Embryonic facial prominence (tissue), 1 donor: Measurements from ENCODE around the gene MICALL1.

Source experiments
- DNase-seq: peaks from one replicate; pipeline ENCODE4 v3.0.0-alpha.2; 2016; ENCODE audit errors: extremely low spot score

The MICALL1 gene

DNA sequence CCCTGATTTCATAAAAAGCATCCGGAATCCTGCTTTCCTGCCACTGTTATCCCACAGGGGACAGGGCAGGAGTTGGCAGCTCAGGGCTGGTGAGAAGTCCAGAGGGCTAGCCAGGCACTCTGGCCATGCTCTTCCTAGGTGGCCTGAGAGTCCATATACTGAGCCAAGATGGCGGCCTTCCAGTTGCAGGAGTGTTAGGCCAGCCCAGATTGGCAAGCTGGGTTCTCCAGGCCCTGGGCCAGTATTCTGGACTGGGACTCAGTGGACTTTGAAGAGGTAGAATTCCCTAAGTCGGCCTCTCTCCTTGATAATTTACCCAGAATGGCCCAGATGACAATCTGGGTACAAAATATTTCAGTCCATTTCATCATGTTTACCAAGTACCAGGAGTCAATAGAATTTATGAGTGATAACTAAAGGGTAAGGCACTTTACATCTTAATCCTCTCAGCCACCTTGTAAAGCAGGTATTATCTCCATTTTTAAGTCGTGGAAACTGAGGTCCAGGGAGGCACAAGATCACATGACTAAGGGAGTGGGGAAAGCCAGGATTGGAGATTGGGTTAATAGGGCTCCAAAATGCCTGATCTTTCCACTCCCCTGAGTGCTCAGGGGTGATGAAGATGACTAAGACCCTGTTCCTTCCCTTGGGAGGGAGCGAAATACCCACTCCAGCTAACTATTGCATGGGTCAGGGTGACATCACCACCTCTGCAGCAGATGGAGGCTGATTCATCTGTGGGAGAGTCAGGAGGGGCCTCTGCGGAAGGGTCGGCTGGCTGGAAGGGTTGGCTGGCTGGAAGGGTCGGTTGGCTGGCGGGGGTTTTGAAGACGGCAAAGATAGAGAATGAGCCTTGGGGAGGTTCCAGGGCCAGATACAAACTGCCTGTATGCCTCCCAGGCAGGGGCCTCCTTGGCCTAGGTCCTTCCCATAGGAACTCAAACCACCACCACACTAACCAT lies 1.2 kb upstream of the MICALL1 start:
- no peak for DNase-seq

DNA sequence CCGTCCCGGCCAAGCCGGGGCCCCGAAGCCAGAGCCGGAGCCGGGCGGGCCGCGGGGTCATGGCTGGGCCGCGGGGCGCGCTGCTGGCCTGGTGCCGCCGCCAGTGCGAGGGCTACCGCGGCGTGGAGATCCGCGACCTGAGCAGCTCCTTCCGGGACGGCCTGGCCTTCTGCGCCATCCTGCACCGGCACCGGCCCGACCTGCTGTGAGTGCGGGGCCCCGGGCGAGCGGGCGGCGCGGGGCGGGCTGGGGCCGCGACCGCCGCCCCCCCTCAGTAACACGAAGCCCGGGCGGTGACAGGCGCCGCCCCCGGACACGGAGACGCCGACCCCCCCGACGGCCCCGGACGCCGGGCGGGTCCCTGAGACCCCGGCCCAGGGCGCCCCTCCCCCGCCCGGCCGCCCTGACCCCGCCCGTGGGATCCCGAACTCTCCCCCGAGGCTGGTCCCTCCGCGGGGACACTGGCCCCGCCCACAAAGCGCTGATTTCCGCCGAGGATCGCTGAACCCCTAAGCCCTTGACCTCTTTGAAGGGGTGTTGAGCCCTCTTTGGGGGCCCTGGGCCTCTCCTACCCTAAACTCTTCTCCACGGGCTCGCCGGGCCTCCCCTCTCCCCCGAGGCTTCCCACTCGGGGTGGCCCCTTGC lies 389 bp downstream of the MICALL1 start:
- DNase-seq = no peak

DNA sequence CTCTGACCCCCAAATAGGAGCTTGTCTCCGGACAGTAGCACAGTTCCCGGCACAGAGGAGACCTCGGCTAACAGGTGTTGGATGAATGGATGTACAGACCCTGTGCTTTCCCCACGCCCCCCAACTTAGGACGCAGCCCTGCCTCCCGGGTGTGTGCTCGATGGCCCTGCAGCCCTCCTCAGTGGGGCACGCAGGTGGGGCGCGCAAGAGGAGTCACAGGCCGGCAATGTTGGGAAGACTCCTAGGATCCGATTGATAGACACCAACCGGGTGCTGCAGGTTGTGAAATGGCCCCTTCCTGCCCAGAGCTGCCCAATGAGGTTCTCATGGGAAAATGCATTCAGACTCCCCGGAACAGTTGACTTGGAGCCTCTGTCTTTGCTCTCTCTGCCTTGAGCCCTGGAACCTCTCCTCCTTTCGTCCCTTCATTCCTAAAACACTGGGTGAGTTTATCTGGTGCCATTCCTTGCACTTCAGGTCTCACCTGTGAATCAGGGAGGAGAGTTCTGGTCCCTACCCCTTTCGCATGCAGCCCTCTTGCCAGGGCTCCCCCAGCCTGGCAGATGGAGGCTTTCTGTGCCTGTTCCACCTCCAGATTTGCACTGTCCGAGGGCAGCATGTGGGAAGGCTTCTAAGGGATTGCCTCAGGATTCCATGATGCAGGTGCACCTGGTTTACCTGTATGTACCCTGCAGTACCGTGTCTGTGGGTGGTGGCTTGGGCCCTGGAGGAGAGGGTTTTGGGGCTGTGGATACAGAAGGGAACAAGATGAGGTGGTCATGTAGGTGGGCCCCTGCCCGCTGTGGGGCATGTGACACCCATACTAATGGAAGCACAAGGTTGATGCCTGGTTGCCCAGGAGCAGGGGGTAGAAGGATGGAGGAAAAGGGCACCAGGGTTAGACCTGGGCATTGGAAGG lies 1.2 kb downstream of the MICALL1 start:
- no peak for DNase-seq

DNA sequence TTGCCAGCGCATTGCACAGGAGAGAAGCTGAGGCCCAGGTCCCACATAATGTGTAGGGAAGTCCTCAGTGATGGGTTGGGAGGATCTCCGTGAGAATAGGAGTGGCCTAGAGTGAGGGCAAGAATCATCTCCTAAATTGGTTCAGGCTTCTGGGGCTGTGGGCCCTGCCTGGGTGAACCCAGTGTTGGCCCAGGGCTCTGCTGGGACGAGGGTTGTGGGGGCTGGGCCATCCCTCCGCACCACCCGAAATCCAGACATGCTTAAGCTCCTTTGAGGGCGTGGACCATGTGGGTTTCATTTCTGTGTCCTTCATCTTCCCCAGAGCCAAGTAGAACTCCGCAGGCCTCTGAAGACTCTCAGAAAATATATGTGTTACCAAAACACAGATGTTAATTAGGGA lies 3.7 kb downstream of the MICALL1 start:
- DNase-seq = no peak

DNA sequence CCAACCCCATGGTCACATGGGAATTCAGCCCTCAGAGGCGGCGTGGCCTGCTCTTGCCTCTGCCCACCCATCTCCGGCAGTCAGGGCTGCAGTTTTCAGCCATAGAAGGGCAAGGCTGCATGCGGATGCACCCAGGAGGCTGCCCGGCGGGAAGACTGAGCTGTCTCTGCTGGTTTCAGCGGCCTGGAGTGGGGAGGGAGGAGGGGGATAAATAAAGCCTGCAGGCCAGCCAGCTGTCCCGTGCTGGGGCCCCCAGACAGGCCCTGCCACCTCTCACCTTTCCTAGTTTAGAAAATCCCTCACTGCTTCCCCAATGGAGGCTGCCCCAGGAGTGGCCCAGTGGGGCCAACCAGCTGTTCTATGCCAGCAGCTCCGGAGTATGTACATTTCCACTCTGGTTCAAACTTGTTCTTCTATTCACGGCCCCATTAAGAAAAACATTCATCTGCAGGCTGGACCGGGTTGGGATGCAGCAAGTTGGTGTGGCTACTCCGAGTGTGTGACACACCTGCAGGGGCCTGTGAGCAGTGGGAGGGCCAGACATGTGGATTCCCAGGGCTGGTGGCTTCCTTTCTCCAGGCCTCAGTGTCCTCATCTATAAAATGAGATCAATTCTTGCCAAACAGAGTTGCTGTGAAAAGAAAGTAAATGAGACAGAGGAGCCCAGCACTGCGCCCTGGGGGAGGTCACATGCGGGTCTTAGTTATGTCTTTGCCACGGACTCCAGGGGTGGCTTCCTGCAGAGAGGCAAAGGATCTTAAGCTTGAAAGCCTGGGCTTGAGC lies 5.0 kb downstream of the MICALL1 start:
- no peak for DNase-seq

DNA sequence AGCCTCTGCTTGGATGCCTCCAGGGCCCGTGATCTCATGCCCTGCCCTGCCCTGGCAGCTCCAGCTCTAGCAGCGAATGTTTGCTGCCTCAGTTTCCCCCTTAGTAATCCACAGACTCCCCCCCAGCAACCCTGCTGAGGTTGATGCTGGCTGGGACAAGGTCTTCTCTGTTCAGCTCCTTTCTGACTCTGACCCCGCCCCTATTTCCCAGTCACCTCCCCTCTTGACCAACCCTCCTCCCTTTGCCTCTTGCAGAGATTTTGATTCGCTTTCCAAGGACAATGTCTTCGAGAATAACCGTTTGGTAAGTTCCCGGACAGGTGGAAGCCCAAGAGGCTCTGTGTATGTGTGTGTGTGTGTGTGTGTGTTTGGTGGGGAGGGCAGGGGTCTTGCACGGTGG lies 5.6 kb downstream of the MICALL1 start:
- DNase-seq = no peak

DNA sequence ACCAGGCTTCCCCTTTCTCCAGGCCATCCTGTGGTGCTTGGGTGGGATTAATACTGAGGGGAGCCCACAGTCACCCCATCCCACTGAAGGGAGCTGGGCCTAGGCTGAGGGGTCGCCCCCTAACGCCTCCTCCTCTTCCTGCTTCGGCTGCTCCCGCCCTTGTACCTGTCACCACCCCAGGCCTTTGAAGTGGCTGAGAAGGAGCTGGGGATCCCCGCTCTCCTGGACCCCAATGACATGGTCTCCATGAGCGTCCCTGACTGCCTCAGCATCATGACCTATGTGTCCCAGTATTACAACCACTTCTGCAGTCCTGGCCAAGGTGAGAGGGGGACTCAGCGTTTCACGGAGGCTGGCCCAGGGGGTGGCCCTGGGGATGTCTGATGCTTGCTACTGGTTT lies 6.1 kb downstream of the MICALL1 start:
- no peak for DNase-seq

DNA sequence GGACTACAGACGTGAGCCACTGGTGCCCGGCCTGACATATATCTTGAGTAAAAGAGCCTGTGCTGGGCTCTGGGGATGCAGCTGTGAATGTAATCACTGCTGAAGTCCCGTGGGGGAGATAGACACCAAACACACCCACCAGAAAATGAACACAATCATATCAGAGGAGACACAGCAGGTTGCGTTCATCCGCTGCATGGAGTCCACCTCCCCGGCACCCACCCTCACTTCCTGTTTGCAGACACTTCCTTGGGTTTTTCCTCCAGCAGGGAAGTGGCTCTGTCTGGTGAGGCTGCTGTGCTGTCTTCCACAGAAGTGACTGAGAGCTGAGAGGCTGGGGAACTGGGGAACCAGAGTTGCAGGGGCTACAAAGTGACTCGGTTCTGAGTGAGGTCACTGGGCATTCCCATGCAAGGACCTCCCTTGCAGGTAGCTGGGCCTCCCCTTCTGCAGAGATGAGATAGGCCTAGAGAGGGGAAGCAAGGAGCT lies 7.2 kb downstream of the MICALL1 start:
- DNase-seq = no peak

DNA sequence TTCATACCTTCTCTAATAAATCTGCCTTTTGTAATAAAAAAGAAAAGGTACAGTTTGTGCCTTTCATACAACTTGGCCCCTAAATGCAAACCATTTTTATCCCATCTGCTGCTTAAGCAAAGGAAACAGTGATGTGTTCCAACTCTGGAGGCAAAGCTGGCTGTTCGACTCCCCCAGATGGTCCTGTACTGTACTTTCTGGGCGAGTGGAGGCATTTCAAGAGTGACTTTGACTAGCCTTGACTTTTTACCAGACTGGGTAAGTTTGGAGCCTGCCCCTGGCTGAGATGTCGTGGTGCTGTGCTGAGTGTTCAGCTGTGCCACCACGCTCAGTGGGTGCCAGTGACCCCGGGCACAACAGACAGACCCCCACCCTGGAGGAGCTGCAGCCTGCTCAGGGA lies 10.2 kb downstream of the MICALL1 start:
- no peak for DNase-seq

DNA sequence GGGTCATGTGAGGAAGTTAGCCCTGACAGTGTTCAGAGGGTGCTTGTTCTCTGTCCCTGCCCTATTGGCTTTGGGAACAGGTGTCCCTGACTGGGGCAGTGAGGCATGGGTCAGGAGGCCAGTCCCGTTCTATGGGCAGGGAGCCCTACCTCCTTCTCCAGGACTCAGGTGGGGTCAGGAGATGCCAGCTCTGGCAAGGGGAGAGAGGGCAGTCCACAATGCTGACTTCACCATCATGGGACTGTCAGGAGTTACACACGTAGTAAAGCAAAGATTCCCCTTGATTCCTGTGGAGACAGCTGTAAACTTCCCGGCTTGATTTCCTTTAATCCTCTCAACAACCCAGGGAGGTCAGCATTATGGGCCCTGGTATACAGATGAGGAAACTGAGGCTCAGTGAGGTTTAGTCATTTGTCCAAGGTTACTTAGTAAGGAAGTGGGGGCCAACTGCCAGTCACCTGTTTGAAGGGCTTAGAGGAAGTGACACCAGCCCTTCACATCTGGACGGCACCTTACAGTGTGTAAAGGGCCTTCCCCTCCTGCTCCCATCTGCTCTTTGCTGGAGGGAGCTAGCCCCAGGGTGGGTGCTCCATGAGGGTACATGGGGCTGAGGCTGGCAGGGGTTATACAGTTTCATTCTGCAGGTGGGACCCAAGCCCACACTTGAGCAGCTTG lies 11.9 kb downstream of the MICALL1 start:
- no peak for DNase-seq

DNA sequence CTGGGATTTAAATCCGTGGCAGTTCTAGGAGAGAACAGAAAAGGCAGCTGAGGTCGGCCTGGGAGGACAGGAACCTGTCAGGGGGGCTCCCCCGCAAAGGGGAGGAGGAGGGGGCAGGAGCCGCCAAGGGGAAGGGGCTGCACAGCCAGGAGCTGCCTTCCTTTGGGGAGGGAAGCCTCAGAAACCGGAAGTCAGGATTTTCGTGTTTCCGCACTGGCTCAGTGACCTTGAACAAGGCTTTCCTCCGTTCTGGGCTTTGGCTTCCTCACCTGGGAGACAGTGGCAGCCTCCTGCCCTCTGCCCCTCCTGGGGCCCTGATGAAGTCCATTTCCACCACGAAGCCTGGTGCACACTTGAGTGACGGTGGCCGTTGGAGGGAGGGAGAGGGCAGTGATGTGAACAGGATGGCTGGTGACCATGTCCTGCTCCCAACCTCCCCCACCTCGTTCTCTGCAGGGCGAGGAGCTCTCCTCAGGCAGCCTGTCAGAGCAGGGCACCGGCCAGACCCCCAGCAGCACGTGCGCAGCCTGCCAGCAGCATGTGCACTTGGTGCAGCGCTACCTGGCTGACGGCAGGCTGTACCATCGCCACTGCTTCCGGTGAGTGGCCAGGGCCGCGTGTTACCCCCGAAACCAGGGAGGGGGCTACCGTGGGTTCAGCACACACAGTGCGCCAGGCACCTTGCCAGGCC lies 12.6 kb downstream of the MICALL1 start:
- no peak for DNase-seq

DNA sequence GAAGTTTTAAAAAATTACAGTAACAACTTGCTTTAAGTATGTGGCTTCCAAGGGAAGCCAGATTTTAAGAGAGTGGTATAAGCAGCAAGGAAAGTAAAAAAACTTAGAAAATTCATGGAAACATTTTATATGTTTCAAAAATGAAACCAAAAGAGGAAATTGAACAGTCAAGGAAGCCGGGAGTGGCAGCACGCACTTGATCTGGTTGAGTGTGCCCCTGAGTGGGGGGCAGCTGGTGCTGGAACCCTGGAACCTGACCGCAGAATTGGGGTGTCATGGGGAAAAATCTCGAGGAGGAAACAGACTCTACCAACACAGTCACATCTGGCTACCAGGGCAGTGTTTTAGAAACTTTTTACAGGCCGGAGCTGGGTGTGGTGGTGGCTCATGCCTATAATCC lies 14.0 kb downstream of the MICALL1 start:
- DNase-seq = no peak

DNA sequence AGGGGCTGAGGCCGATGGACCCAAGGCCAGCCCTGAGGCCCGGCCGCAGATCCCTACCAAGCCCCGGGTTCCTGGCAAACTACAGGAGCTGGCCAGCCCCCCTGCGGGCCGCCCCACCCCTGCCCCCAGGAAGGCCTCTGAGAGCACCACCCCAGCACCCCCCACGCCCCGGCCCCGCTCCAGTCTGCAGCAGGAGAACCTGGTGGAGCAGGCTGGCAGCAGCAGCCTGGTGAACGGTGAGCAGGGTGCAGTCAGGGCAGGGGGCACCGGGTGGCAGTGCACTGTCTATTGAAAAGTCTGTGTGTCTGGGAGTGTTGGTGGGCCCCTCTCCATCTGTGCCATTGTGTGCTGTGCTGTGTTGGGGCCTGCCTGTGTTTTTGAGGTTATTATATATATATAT lies 16.1 kb downstream of the MICALL1 start:
- no peak for DNase-seq

DNA sequence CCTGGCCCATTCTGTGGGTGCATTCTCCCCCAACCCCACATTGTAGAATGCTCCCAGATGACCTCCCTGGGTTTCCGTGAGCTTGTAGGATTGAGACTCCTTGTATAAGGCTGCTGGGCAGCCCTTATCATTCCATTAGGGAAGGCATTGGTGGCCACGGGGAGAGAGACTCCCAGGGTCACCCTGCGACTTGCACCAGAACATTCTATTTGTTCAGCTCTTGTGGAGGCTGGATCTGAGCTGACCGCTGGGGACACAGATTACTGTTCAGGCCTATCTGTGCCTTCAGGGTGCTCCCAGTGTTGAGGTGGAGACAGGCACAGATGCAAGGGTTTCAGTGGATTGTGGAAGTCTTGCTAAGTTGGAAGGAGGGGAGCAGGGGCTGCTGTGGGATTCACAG lies 17.8 kb downstream of the MICALL1 start:
- no peak for DNase-seq

DNA sequence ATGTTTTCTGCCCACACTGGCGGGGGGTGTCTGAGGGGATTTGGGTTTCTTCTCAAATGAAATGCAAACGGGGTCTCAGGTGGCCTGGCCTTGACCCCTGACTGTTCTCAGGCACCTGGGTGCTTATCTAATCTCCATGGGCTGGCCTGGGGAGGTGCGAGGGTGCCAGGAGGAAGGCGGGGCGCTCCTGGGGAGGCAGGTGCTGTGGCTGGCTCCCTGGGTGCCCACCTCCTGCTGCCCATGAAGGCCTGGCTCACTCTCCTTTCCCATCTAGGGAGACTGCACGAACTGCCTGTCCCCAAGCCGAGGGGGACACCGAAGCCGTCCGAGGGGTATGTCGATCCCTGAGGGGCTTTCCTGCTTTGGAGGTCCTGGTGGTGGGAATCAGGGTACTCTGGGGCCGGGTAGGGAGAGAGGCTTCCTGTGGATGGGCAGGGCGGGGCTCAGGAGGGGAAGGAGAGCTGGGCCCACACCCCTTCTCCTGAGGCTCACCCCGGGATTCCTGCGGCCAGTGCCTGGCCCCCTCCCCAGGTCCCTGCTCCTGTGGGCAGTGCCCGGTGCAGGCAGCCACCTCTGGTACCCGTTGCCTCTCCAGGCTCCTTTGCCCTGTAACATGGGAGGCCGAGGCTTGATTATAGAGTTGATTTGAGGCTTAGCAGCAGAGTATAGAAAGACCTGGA lies 18.4 kb downstream of the MICALL1 start:
- DNase-seq = no peak

DNA sequence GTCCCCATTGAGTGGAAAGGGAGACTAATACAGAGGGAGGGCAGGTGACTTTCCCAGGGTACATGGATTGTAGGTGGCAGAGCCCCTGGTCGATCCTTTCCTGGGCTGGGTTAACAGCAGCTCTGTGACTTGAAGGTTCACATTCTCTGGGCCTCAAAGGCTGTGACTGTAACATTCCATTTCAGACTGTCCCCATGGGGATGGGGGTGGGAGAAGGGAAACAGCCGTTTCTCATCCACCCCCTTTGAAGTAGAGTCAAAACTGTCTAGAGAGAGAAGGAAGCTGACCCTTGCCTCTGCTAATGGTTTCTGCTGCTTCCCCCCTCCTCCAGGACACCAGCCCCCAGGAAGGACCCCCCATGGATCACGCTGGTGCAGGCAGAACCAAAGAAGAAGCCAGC lies 19.2 kb downstream of the MICALL1 start:
- no peak for DNase-seq

DNA sequence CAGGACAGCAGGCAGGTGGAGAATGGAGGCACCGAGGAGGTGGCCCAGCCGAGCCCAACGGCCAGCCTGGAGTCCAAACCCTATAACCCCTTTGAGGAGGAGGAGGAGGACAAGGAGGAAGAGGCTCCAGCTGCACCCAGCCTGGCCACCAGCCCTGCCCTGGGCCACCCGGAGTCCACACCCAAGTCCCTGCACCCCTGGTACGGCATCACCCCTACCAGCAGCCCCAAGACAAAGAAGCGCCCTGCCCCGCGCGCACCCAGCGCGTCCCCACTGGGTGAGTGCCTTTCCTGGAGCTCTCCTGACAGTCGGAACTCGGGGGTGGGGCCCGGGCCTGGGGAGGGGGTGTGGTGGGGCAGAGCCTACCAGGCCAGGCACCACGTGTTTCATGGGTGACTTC lies 19.7 kb downstream of the MICALL1 start:
- no peak for DNase-seq

DNA sequence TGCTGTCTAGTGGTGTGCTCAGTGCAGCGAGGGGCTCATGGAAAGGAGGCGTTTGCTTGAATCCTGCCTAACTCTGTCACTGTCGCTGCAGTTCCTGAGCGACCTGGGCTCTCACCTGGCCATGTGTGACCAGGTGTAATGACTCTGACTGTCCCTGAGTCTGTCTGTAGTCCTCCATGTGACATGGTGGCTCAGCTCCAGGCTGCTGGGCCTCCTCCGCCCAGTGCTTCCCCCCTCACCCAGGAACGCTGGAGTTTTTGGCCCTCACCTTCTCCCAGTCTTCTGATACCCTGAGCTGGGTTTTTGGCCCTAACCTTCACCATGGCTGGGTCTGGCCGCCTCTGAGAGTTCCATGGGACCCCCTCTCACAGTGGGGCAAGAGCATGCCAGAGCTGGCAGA lies 20.3 kb downstream of the MICALL1 start:
- no peak for DNase-seq
